GM12892 (cell line): ENCODE results near the gene ARHGEF12.

Experiments
- POLR2A ChIP-seq: IDR thresholded peaks from 2 replicates; pipeline ENCODE4 v1.6.1; 2011; ENCODE audit warnings: low read depth, low read length, control low read depth
- POLR2AphosphoS5 ChIP-seq: IDR thresholded peaks from 2 replicates; pipeline ENCODE4 v1.6.1; 2011; ENCODE audit warnings: low read depth, low read length, control low read depth

GRCh38 chr11:120337355-120338106 lies 1.3 kb downstream of the ARHGEF12 start:
- no peak for TF ChIP-seq POLR2A
- TF ChIP-seq POLR2AphosphoS5 = no peak
